Endothelial cell of umbilical vein (primary cell): ENCODE results near the gene ARFGEF3. TPM values are rescaled to one million over a fixed set of nuclear protein-coding genes. Genes with fewer than 3 reads are reported as not detected.

ENCODE experiments used
- BruUV-seq: library from RNA; stranded (reverse); fragments of 400-500 nt; replicated peaks from 2 replicates; lab custom pipeline; 2021; lab: Mats Ljungman, UMichigan
- CTCF ChIA-PET: fragments of 300-600, 350-600 bp; sonication (Branson Sonifier 250); formaldehyde crosslinking; loops from one replicate; lab custom pipeline; 2021; ENCODE audit warnings: antibody characterized with exemption, inconsistent platforms; lab: Charles Lee
- POLR2A ChIA-PET: fragments of 300-600, 350-600 bp; sonication (Branson Sonifier 250); formaldehyde crosslinking; loops from one replicate; lab custom pipeline; 2021; ENCODE audit warnings: antibody characterized with exemption, inconsistent platforms; lab: Charles Lee
- DNase-seq: peaks from one replicate; pipeline ENCODE4 v3.0.0-alpha.2; 2011; ENCODE audit warnings: low read depth, low spot score
- FAIRE-seq: peaks from 2 replicates; lab custom pipeline; 2011; peaks lifted over from hg19 to GRCh38; lab: Jason Lieb, UNC
- H2AFZ ChIP-seq: 2 replicates; pipeline ENCODE4 v1.6.0; 2012; ENCODE audit warnings: low read depth, low read length, control low read depth, inconsistent platforms
- H3K27ac ChIP-seq: 2 replicates; pipeline ENCODE4 v1.5.1; 2011; ENCODE audit warnings: low read depth, mild to moderate bottlenecking, control low read depth, low read length, moderate library complexity; ENCODE audit not compliant: insufficient read depth
- H3K27me3 ChIP-seq, 2 experiments: 2 replicates each; pipeline versions ENCODE4 v1.6.0 to v1.6.1; 2011; ENCODE audit warnings: low read length in 2 of 2, mixed read lengths in 1 of 2; ENCODE audit not compliant: control insufficient read depth in 2 of 2, insufficient read depth in 2 of 2
- H3K36me3 ChIP-seq, 2 experiments: 2 replicates in 1 of 2; 3 replicates in 1 of 2; pipeline ENCODE4 v1.5.1; 2011; ENCODE audit warnings: low read length in 2 of 2, mild to moderate bottlenecking in 1 of 2, moderate library complexity in 1 of 2; ENCODE audit not compliant: control insufficient read depth in 2 of 2, insufficient read depth in 2 of 2; ENCODE audit errors: extremely low read depth in 1 of 2
- H3K4me1 ChIP-seq: 3 replicates; pipeline ENCODE4 v1.5.1; 2011; ENCODE audit warnings: mild to moderate bottlenecking, low read length; ENCODE audit not compliant: control insufficient read depth, insufficient read depth; ENCODE audit errors: extremely low read depth
- H3K4me2 ChIP-seq: 2 replicates; pipeline ENCODE4 v1.6.1; 2011; ENCODE audit warnings: low read length, control low read depth, mixed read lengths; ENCODE audit not compliant: insufficient read depth
- H3K4me3 ChIP-seq, 3 experiments: fragments of 200-600 bp in 1 of 3; sonication (generic), shearing (Covaris generic) in 1 of 3; replicated peaks in 1 of 3; 2 replicates each; pipeline ENCODE4 v1.5.1; 2011 to 2016; ENCODE audit warnings: control low read depth in 3 of 3, low read length in 3 of 3, mild to moderate bottlenecking in 2 of 3, inconsistent platforms in 1 of 3, low read depth in 1 of 3, moderate library complexity in 1 of 3; ENCODE audit not compliant: insufficient read depth in 1 of 3
- H3K79me2 ChIP-seq: 2 replicates; pipeline ENCODE4 v1.6.0; 2012; ENCODE audit warnings: low read length, inconsistent platforms; ENCODE audit not compliant: control insufficient read depth, insufficient read depth
- H3K9ac ChIP-seq: replicated peaks from 2 replicates; pipeline ENCODE3; 2011; ENCODE audit warnings: low read length, control low read depth; ENCODE audit not compliant: insufficient read depth; ENCODE audit errors: extremely low read depth
- H3K9me1 ChIP-seq: replicated peaks from 3 replicates; pipeline ENCODE4 v1.6.0; 2011; ENCODE audit warnings: mild to moderate bottlenecking, low read length; ENCODE audit not compliant: control insufficient read depth, insufficient read depth; ENCODE audit errors: extremely low read depth
- H3K9me3 ChIP-seq: replicated peaks from 2 replicates; pipeline ENCODE4 v1.5.1; 2012; ENCODE audit warnings: low read length, inconsistent platforms; ENCODE audit not compliant: control insufficient read depth, insufficient read depth
- H4K20me1 ChIP-seq: replicated peaks from 2 replicates; pipeline ENCODE3; 2011; ENCODE audit warnings: mild to moderate bottlenecking, low read length; ENCODE audit not compliant: control insufficient read depth, insufficient read depth; ENCODE audit errors: extremely low read depth
- CTCF ChIP-seq, 2 donors: IDR thresholded peaks; 1 replicate in 1 of 2; 2 replicates in 1 of 2; pipeline ENCODE4 v1.5.1; 2011; ENCODE audit warnings: low read length in 2 of 2, mild to moderate bottlenecking in 2 of 2, moderate library complexity in 2 of 2, control low read depth in 1 of 2, inconsistent platforms in 1 of 2, low read depth in 1 of 2; ENCODE audit not compliant: insufficient read depth in 1 of 2; ENCODE audit errors: extremely low read depth in 1 of 2
- EZH2 ChIP-seq: IDR thresholded peaks from 2 replicates; pipeline ENCODE4 v1.6.1; 2012; ENCODE audit warnings: borderline replicate concordance, low read depth, mild to moderate bottlenecking, moderate library complexity, low read length, inconsistent platforms; ENCODE audit not compliant: severe bottlenecking
- GATA2 ChIP-seq: IDR thresholded peaks from 2 replicates; pipeline ENCODE4 v1.7.0; 2011; ENCODE audit warnings: low read depth, mild to moderate bottlenecking, moderate library complexity, mixed read lengths, low read length; ENCODE audit not compliant: insufficient read length, insufficient read depth
- JUN ChIP-seq: IDR thresholded peaks from 2 replicates; pipeline ENCODE4 v1.6.1; 2011; ENCODE audit warnings: borderline replicate concordance, low read depth; ENCODE audit not compliant: insufficient read length, insufficient read depth
- MAX ChIP-seq: IDR thresholded peaks from 2 replicates; pipeline ENCODE4 v1.6.1; 2011; ENCODE audit not compliant: insufficient read depth, insufficient read length
- MYC ChIP-seq: IDR thresholded peaks from one replicate; pipeline ENCODE4 v1.6.1; 2011; ENCODE audit warnings: mild to moderate bottlenecking, low read depth, low read length
- POLR2AphosphoS5 ChIP-seq: IDR thresholded peaks from 2 replicates; pipeline ENCODE4 v1.6.1; 2012; ENCODE audit warnings: low read depth, mild to moderate bottlenecking, control low read depth, low read length, moderate library complexity; ENCODE audit not compliant: insufficient read depth
- dilution Hi-C: fragments of 300-500 bp; cut with MboI; formaldehyde crosslinking; loops from one replicate; pipeline ENCODE4 v1.15.0; 2019; ENCODE audit warnings: low sequenced_read_pairs; ENCODE audit not compliant: extremely low pct_ligation_motif_present
- intact Hi-C: fragments of 100-400 bp; cut with micrococcal nuclease; formaldehyde crosslinking; loops from one replicate; pipeline ENCODE4 v1.10.0; 2022
- polyA plus RNA-seq, 4 experiments: library from polyadenylated mRNA; depleted of rRNA in 3 of 4; stranded (reverse) in 3 of 4; unstranded in 1 of 4; fragments of >200 nt; gene quantifications; 2 replicates each; pipeline versions ENCODE4 v1.2.1 to v1.2.3, GENCODE V29; 2011 to 2012; ENCODE audit warnings: missing spikeins in 1 of 4
- total RNA-seq: library from RNA; stranded (reverse); gene quantifications from 2 replicates; pipeline ENCODE4 v1.2.3, GENCODE V29; 2021

The ARFGEF3 gene
- total and polyA plus RNA-seq, 2 donors (not counting 3 experiments of a cell fraction or from before 2014, with no cell fraction given) = 1.3 to 7.3 TPM

GRCh38 chr6:138201836-138202235, 40.1 kb downstream of the ARFGEF3 start:
- H3K9me3 ChIP-seq = no peaks in the 10 kb centered on the region
- DNase-seq (no peak), FAIRE-seq (no peak)
- ChIA-PET POLR2A (no interaction called here), CTCF (no interaction called here)
- no peak overlapping the region for H3K9ac ChIP-seq
- dilution Hi-C loops = no loop called here
- intact Hi-C loops = no loop called here
- no peaks in the 10 kb centered on the region for H3K9me1 ChIP-seq
- no peaks in the 10 kb centered on the region for H4K20me1 ChIP-seq
- no peak overlapping the region for H3K4me3 ChIP-seq
- no TSS peak for BruUV-seq
- H2AFZ ChIP-seq = no peak overlapping the region
- no peaks in the 10 kb centered on the region for H3K36me3 ChIP-seq
- TF ChIP-seq POLR2AphosphoS5 (no peak), JUN (no peak), MAX (no peak), EZH2 (no peak), CTCF (IDR thresholded peaks at IDR 0.05; ENCODE audit: extremely low read depth in 1 of 2, insufficient read depth in 1 of 2, low read depth in 1 of 2, low read length in 2 of 2) (no peak), GATA2 (no peak), MYC (no peak)
- no peaks in the 10 kb centered on the region for H3K27me3 ChIP-seq
- H3K4me1 ChIP-seq = no peaks in the 10 kb centered on the region
- no peak overlapping the region for H3K4me2 ChIP-seq
- no peaks in the 10 kb centered on the region for H3K79me2 ChIP-seq
- no peak overlapping the region for H3K27ac ChIP-seq
